ENCODE data around the gene HSD17B1. TPM values are rescaled to one million over a fixed set of nuclear protein-coding genes. Genes with fewer than 3 reads are reported as not detected.

The HSD17B1 gene
- total RNA-seq, 4 donors from 2014 or later: 3.0 to 11.8 (median 6.6) TPM

- 81 to 90% methylated on average over 4 of the region's 4 CpGs for WGBS, 2 donors
- Histone ChIP-seq H3K36me3 (peaks cover 43 to 71% (median 50%) of the 10 kb centered on the region in 3 donors), H3K27me3 (no peaks in the 10 kb centered on the region), H3K9me3 (no peaks in the 10 kb centered on the region), H3K4me1 (peaks cover 16 to 35% (median 19%) of the 10 kb centered on the region in 3 donors), H3K27ac (no peak overlapping the region), H3K4me3 (no peak overlapping the region)
- DNase-seq: no peak
- intact Hi-C loops (cut with DNase I): no loop called here
- no peak for TF ChIP-seq POLR2A (IDR thresholded peaks at IDR 0.05)
- TF ChIP-seq, protein P1, sequence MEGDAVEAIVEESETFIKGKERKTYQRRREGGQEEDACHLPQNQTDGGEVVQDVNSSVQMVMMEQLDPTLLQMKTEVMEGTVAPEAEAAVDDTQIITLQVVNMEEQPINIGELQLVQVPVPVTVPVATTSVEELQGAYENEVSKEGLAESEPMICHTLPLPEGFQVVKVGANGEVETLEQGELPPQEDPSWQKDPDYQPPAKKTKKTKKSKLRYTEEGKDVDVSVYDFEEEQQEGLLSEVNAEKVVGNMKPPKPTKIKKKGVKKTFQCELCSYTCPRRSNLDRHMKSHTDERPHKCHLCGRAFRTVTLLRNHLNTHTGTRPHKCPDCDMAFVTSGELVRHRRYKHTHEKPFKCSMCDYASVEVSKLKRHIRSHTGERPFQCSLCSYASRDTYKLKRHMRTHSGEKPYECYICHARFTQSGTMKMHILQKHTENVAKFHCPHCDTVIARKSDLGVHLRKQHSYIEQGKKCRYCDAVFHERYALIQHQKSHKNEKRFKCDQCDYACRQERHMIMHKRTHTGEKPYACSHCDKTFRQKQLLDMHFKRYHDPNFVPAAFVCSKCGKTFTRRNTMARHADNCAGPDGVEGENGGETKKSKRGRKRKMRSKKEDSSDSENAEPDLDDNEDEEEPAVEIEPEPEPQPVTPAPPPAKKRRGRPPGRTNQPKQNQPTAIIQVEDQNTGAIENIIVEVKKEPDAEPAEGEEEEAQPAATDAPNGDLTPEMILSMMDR (IDR thresholded peaks at IDR 0.05): no peak
Measured at GRCh38 chr17:42573095-42573494, 20.4 kb downstream of the HSD17B1 start.

DNA sequence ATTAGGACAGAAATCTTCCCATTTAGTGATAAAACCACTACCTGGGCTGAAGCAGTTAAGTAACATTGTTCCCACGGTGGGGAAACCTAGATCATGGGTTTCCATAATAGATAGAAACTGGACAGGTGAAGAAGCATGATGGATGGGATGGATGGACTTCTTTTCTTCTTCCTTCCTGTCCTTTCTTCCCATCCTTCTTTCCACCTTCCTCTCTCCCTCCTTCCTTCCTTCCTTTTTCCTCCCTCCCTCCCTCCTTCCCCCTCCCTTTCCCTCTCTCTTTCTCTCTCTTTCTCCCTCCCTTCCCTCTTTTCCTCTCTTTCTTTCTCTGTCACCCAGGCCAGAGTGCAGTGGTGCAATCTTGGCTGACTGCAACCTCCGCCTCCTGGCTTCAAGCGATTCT lies 21.7 kb downstream of the HSD17B1 start:
- Histone ChIP-seq H3K4me3 (no peak overlapping the region), H3K27ac (no peak overlapping the region), H3K36me3 (peaks cover 32 to 65% (median 38%) of the 10 kb centered on the region in 3 donors), H3K27me3 (no peaks in the 10 kb centered on the region), H3K4me1 (peaks cover 14 to 35% (median 22%) of the 10 kb centered on the region in 3 donors), H3K9me3 (no peaks in the 10 kb centered on the region)
- intact Hi-C loops (cut with DNase I): no loop called here
- TF ChIP-seq POLR2A (IDR thresholded peaks at IDR 0.05): no peak
- TF ChIP-seq, protein P1 (IDR thresholded peaks at IDR 0.05): no peak
- DNase-seq: no peak
- WGBS, 2 donors: 65 to 76% methylated on average over 3 of the region's 3 CpGs

- Histone ChIP-seq H3K9me3 (no peaks in the 10 kb centered on the region), H3K4me1 (peaks cover 14 to 45% (median 22%) of the 10 kb centered on the region in 3 donors), H3K27me3 (no peaks in the 10 kb centered on the region), H3K36me3 (peaks cover 16 to 65% (median 46%) of the 10 kb centered on the region in 3 donors), H3K4me3 (peak overlapping the region; percentile 53 to 85 (median 59)), H3K27ac (peak overlapping the region; percentile 85 to 92 (median 90))
- TF ChIP-seq POLR2A (IDR thresholded peaks at IDR 0.05): no peak
- TF ChIP-seq, protein P1 (IDR thresholded peaks at IDR 0.05): no peak
- intact Hi-C loops (cut with DNase I): loop anchor here (5.0 kb wide), 1 partner anchor 105 kb away; the partner anchor contains the start of genes CCR10 and CNTNAP1
- 4 to 8% methylated on average over 4 to 6 of the region's 18 CpGs for WGBS, 2 donors
- DNase-seq: no peak
Measured at GRCh38 chr17:42577140-42577531, 24.4 kb downstream of the HSD17B1 start.

DNA sequence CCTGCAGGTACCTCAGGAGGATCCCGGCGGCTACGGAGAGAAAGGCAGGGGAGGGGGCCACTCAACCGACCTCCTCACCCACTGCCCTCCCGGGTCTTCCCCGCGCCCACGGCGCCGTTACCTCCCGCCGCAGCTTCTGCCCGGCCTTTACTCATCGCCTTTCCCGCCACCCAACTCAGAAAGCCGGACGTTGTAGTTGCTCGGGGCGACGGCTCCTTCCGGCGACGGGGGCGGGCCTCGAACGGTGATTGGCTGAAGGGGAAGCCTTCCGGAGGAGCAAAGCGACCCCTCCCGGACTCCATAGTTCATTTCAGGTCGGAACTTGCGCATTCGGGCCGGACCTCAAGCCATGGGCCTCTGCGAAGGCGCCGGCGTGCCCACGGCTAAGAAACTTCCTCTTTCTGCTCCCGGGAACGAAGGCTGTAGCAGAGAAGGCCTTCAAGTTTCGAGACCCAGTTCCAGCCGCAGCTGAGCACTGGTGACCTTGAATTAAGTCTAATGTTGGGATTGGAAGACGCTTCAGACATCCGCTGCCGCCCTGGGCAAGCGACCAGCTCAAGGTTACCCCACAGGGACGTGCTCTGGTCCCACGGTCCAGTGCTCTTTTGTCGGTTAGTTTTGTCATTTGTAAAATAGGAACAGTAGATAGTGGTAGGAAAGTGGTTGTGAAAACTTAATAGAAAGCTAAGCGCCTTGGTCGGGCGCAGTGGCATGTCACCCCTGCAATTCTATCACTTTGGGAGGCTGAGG lies 25.0 kb downstream of the HSD17B1 start, which contains the start of gene PSMC3IP:
TSS of gene PSMC3IP (minus strand) at position 198 of the 750 bp plus-strand sequence. CDS start at position 155, 43 bp downstream.
- H3K9me3 ChIP-seq: no peaks in the 10 kb centered on the region
- TF ChIP-seq, protein P1 (IDR thresholded peaks at IDR 0.05): peak; percentile 16 to 56 (median 52)
- peak in 3 of 4 donors; percentile 45 to 66 (median 54) for TF ChIP-seq POLR2A (IDR thresholded peaks at IDR 0.05)
- peaks cover 14 to 45% (median 22%) of the 10 kb centered on the region in 3 donors for H3K4me1 ChIP-seq
- H3K4me3 ChIP-seq: peak within 1 kb of the TSS; percentile 53 to 85 (median 59)
- DNase-seq: peak; percentile 89
- intact Hi-C loops (cut with DNase I): loop anchor here (5.0 kb wide), 1 partner anchor 105 kb away; the partner anchor contains the start of genes CCR10 and CNTNAP1
- WGBS, 2 donors: 0% methylated on average over 24 of the region's 52 CpGs
- peaks cover 13 to 65% (median 46%) of the 10 kb centered on the region in 3 donors for H3K36me3 ChIP-seq
- H3K27ac ChIP-seq: peak within 1 kb of the TSS; percentile 85 to 92 (median 90)
- H3K27me3 ChIP-seq: no peaks in the 10 kb centered on the region
